SU-DHL-6 (cell line): ENCODE results near the gene CD52.

Experiments used
- H2AFZ ChIP-seq: fragments of 200-600 bp; sonication (generic); 2 replicates; pipeline ENCODE4 v1.6.1; 2014; ENCODE audit warnings: low read depth, mild to moderate bottlenecking, moderate library complexity, mixed read lengths, antibody characterized with exemption, low read length; ENCODE audit not compliant: severe bottlenecking
- H3F3A ChIP-seq: fragments of 200-600 bp; shearing (Covaris generic); 2 replicates; pipeline ENCODE4 v1.6.0; 2016; ENCODE audit warnings: antibody characterized with exemption, mild to moderate bottlenecking; ENCODE audit not compliant: insufficient read depth
- H3K27ac ChIP-seq: fragments of 200-600 bp; sonication (generic); 2 replicates; pipeline ENCODE4 v1.5.1; 2016; ENCODE audit warnings: low read depth, mild to moderate bottlenecking, low read length, moderate library complexity, mixed read lengths
- H3K27me3 ChIP-seq: fragments of 200-600 bp; sonication (generic), shearing (Covaris generic); 2 replicates; pipeline ENCODE4 v1.6.0; 2014; ENCODE audit warnings: mild to moderate bottlenecking, low read length
- H3K36me3 ChIP-seq: fragments of 200-600 bp; sonication (generic); 2 replicates; pipeline ENCODE4 v1.6.1; 2014; ENCODE audit warnings: mild to moderate bottlenecking, low read length, mixed read lengths
- H3K4me2 ChIP-seq: fragments of 300-600, 200-600 bp; shearing (Covaris generic), sonication (generic); 2 replicates; pipeline ENCODE4 v1.6.0; 2014; ENCODE audit warnings: low read length, low read depth, mild to moderate bottlenecking; ENCODE audit not compliant: poor library complexity, severe bottlenecking
- H3K4me3 ChIP-seq: fragments of 200-600 bp; sonication (generic); 2 replicates; pipeline ENCODE4 v1.5.1; 2014; ENCODE audit warnings: antibody characterized with exemption, low read length, mild to moderate bottlenecking, mixed read lengths; ENCODE audit not compliant: insufficient read depth, poor library complexity, severe bottlenecking
- H3K79me2 ChIP-seq: fragments of 200-600 bp; sonication (generic); 2 replicates; pipeline ENCODE4 v1.6.1; 2014; ENCODE audit warnings: mild to moderate bottlenecking, low read length, moderate library complexity; ENCODE audit not compliant: insufficient read depth
- H3K9ac ChIP-seq: fragments of 200-600 bp; sonication (generic); 2 replicates; pipeline ENCODE4 v1.7.0; 2014; ENCODE audit warnings: mild to moderate bottlenecking, low read length
- H3K9me2 ChIP-seq: fragments of 200-600 bp; sonication (generic); replicated peaks from 2 replicates; pipeline ENCODE4 v1.6.1; 2014; ENCODE audit warnings: low read length; ENCODE audit not compliant: insufficient read depth
- H3K9me3 ChIP-seq: fragments of 200-600 bp; sonication (generic); 2 replicates; pipeline ENCODE4 v1.6.1; 2014; ENCODE audit warnings: low read length, mixed read lengths; ENCODE audit not compliant: insufficient read depth
- H4K20me1 ChIP-seq: fragments of 200-600 bp; sonication (generic); 2 replicates; pipeline ENCODE4 v1.6.1; 2014; ENCODE audit warnings: low read depth, mild to moderate bottlenecking, antibody characterized with exemption, low read length, moderate library complexity, mixed read lengths
- CTCF ChIP-seq: fragments of 200-600 bp; sonication (generic); IDR thresholded peaks from one replicate; pipeline ENCODE4 v1.5.1; 2017; ENCODE audit warnings: antibody characterized with exemption, mild to moderate bottlenecking, low read length, moderate library complexity; ENCODE audit not compliant: insufficient read depth, poor library complexity, severe bottlenecking
- EZH2phosphoT487 ChIP-seq: fragments of 200-600 bp; sonication (generic), shearing (Covaris generic); conservative IDR thresholded peaks from 2 replicates; pipeline ENCODE4 v1.6.1; 2018; ENCODE audit warnings: mild to moderate bottlenecking, antibody characterized with exemption, low read length, moderate library complexity, mixed read lengths

The CD52 gene

GRCh38 chr1:26335774-26336476 is 18.2 kb downstream of the CD52 start:
- Histone ChIP-seq H3K9me3 (no peaks in the 10 kb centered on the region), H3K9me2 (no peaks in the 10 kb centered on the region), H3K4me3 (peak overlapping the region; percentile 72), H3K4me2 (peak overlapping the region; percentile 89), H3K79me2 (no peaks in the 10 kb centered on the region), H3K27ac (no peak overlapping the region), H3K9ac (peak overlapping the region; percentile 53), H3F3A (peaks cover 8% of the 10 kb centered on the region; the same call in 1 of the 2 replicates), H3K27me3 (no peaks in the 10 kb centered on the region), H4K20me1 (no peaks in the 10 kb centered on the region), H3K36me3 (no peaks in the 10 kb centered on the region), H2AFZ (peak overlapping the region; percentile 90)
- no peak for TF ChIP-seq EZH2phosphoT487
- TF ChIP-seq CTCF = no peak

DNA sequence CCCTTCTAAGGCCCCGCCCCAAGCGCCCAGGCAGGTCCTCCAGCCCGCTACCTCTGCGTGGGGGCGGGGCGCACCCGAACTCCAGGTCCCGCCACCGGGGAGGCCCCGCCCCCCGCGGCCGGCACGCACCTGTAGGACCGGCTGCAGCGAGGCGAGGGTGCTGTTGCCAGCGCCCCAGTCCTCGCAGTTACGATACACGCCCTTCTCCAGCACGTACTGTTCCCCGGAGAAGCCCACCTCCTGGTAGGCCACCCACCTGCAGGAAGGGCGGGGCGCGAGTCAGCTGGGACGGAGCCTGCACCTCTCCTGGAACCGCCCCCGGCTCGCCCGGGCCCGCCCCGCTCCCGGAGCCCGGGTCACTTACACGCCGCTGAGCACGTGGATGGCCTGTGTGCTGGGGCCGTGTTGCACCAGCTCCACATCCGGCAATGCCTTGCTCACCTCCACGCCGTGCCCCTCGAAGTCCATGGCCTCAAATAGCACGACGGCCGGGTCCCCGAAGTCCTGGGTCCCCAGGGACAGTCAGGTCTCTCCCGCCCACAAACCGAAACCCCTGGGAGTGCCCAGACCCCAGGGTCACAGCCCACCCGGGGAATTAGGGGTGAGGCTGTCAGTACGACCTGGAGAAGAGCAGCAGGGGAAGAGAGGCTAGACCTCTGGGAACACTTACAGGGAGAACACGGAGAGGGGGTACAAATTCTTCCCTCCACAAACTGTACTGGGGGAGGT is 18.9 kb downstream of the CD52 start:
- no peaks in the 10 kb centered on the region for H3K9me2 ChIP-seq
- peak overlapping the region; percentile 53 for H3K9ac ChIP-seq
- H3K36me3 ChIP-seq = no peaks in the 10 kb centered on the region
- H2AFZ ChIP-seq = peak overlapping the region; percentile 90
- H3F3A ChIP-seq = peaks cover 8% of the 10 kb centered on the region; the same call in 1 of the 2 replicates
- peak overlapping the region; percentile 89 for H3K4me2 ChIP-seq
- no peaks in the 10 kb centered on the region for H3K79me2 ChIP-seq
- TF ChIP-seq CTCF (no peak), EZH2phosphoT487 (no peak)
- H3K27ac ChIP-seq = no peak overlapping the region
- no peaks in the 10 kb centered on the region for H3K27me3 ChIP-seq
- H4K20me1 ChIP-seq = no peaks in the 10 kb centered on the region
- H3K4me3 ChIP-seq = peak overlapping the region; percentile 72
- no peaks in the 10 kb centered on the region for H3K9me3 ChIP-seq

GRCh38 chr1:26337206-26337535 is 19.4 kb downstream of the CD52 start:
- H3K27ac ChIP-seq = no peak overlapping the region
- H2AFZ ChIP-seq = no peak overlapping the region
- no peaks in the 10 kb centered on the region for H3K79me2 ChIP-seq
- H3K4me2 ChIP-seq = no peak overlapping the region
- no peaks in the 10 kb centered on the region for H3K36me3 ChIP-seq
- H3K9me2 ChIP-seq = no peaks in the 10 kb centered on the region
- no peak overlapping the region for H3K9ac ChIP-seq
- TF ChIP-seq EZH2phosphoT487 (no peak), CTCF (no peak)
- no peak overlapping the region for H3K4me3 ChIP-seq
- no peaks in the 10 kb centered on the region for H3K27me3 ChIP-seq
- H3F3A ChIP-seq = peaks cover 8% of the 10 kb centered on the region; the same call in 1 of the 2 replicates
- H4K20me1 ChIP-seq = no peaks in the 10 kb centered on the region
- no peaks in the 10 kb centered on the region for H3K9me3 ChIP-seq
